HepG2 (cell line): ENCODE data around the gene MYCBP2. TPM values are rescaled to one million over a fixed set of nuclear protein-coding genes. Genes with fewer than 3 reads are reported as not detected.

ENCODE experiments used
- ATAC-seq: fragments of 200-7000 bp; cut with Tn5 transposase; 3 replicates; pipeline ENCODE4 v1.9.1; 2020; ENCODE audit warnings: mild to moderate bottlenecking, moderate library complexity
- BruUV-seq: library from RNA; stranded (reverse); fragments of 400-500 nt; replicated peaks from 2 replicates; lab custom pipeline; 2021; lab: Mats Ljungman, UMichigan
- CTCF ChIA-PET: fragments of 300-600 bp; formaldehyde crosslinking; extraction: SDS; loops from one replicate; lab custom pipeline; 2021; ENCODE audit warnings: low total read pairs, inconsistent platforms, low intra/inter-chr PET ratio; lab: Yijun Ruan, JAX
- POLR2A ChIA-PET: fragments of 350-600 bp; sonication (Branson Sonifier 250); formaldehyde crosslinking; loops from one replicate; lab custom pipeline; 2020; ENCODE audit warnings: antibody characterized with exemption, inconsistent platforms; lab: Yijun Ruan, JAX
- DNase-seq: peaks from one replicate; pipeline ENCODE4 v3.0.0-alpha.2; 2015; ENCODE audit warnings: low spot score
- FAIRE-seq: peaks from 3 replicates; lab custom pipeline; 2011; peaks lifted over from hg19 to GRCh38; lab: Jason Lieb, UNC
- H2AFZ ChIP-seq: one replicate; pipeline ENCODE4 v1.6.1; 2011; ENCODE audit warnings: low read length, inconsistent platforms
- H3K27ac ChIP-seq: fragments of 300-600 bp; 3 replicates; pipeline ENCODE4 v1.8.0; 2011; ENCODE audit warnings: mixed run types, mild to moderate bottlenecking, mixed read lengths, low read length, inconsistent platforms; ENCODE audit not compliant: insufficient read depth; ENCODE audit errors: extremely low read length
- H3K27me3 ChIP-seq, 2 experiments: fragments of 200-600 bp in 1 of 2; 2 replicates in 1 of 2; 3 replicates in 1 of 2; pipeline versions ENCODE4 v1.6.0 to v1.8.0; 2011; ENCODE audit warnings: low read length in 2 of 2, mild to moderate bottlenecking in 2 of 2, moderate library complexity in 2 of 2, inconsistent platforms in 1 of 2; ENCODE audit not compliant: insufficient read depth in 2 of 2, control insufficient read depth in 1 of 2
- H3K36me3 ChIP-seq, 2 experiments: fragments of 200-600 bp in 1 of 2; replicated peaks in 1 of 2; 2 replicates in 1 of 2; 3 replicates in 1 of 2; pipeline versions ENCODE4 v1.5.1 to v1.8.0; 2011; ENCODE audit warnings: low read length in 2 of 2, inconsistent platforms in 1 of 2; ENCODE audit not compliant: insufficient read depth in 2 of 2, control insufficient read depth in 1 of 2
- H3K4me1 ChIP-seq: 2 replicates; pipeline ENCODE4 v1.5.1; 2012; ENCODE audit warnings: low read length, inconsistent platforms; ENCODE audit not compliant: insufficient read depth
- H3K4me2 ChIP-seq: 2 replicates; pipeline ENCODE4 v1.6.0; 2011; ENCODE audit warnings: low read depth, low read length, inconsistent platforms
- H3K4me3 ChIP-seq, 3 experiments: fragments of 200-600 bp in 1 of 3; sonication (generic), shearing (Covaris generic) in 1 of 3; replicated peaks in 1 of 3; 2 replicates each; pipeline ENCODE4 v1.5.1; 2011 to 2016; ENCODE audit warnings: low read length in 3 of 3, inconsistent platforms in 2 of 3, low read depth in 2 of 3, mild to moderate bottlenecking in 2 of 3, control low read depth in 1 of 3, mixed read lengths in 1 of 3; ENCODE audit not compliant: insufficient read depth in 1 of 3
- H3K79me2 ChIP-seq: one replicate; pipeline ENCODE4 v1.6.1; 2011; ENCODE audit warnings: low read length, inconsistent platforms; ENCODE audit not compliant: insufficient read depth
- H3K9ac ChIP-seq: 2 replicates; pipeline ENCODE4 v1.6.0; 2011; ENCODE audit warnings: mild to moderate bottlenecking, low read depth, low read length, inconsistent platforms; ENCODE audit not compliant: insufficient read depth
- H3K9me3 ChIP-seq: 2 replicates; pipeline ENCODE4 v1.5.1; 2012; ENCODE audit warnings: mild to moderate bottlenecking, low read length
- H4K20me1 ChIP-seq: 2 replicates; pipeline ENCODE4 v1.6.0; 2011; ENCODE audit warnings: inconsistent platforms, mild to moderate bottlenecking, low read length, moderate library complexity; ENCODE audit not compliant: insufficient read depth
- CHCHD3 ChIP-seq: sonication (generic); formaldehyde crosslinking; IDR thresholded peaks from 2 replicates; pipeline ENCODE4 v1.8.0; 2022; ENCODE audit warnings: mild to moderate bottlenecking, missing genetic modification reagents, moderate library complexity
- NFRKB ChIP-seq: fragments of 450-650 bp; IDR thresholded peaks from 2 replicates; pipeline ENCODE4 v1.6.1; 2017
- RNF2 ChIP-seq: fragments of 450-650 bp; conservative IDR thresholded peaks from 2 replicates; pipeline ENCODE4 v1.6.1; 2016; ENCODE audit warnings: low read depth
- SMAD1 ChIP-seq: sonication (generic); formaldehyde crosslinking; IDR thresholded peaks from 2 replicates; pipeline ENCODE4 v1.4.0; 2020; ENCODE audit warnings: missing genetic modification reagents, low read depth, mild to moderate bottlenecking, borderline replicate concordance
- TBX2 ChIP-seq: sonication (generic); formaldehyde crosslinking; IDR thresholded peaks from 2 replicates; pipeline ENCODE4 v1.5.0; 2020; ENCODE audit warnings: missing genetic modification reagents, mild to moderate bottlenecking, borderline replicate concordance
- ZNF207 ChIP-seq: fragments of 450-650 bp; IDR thresholded peaks from 2 replicates; pipeline ENCODE4 v1.6.1; 2016; ENCODE audit warnings: antibody characterized with exemption, borderline replicate concordance
- ZNF260 ChIP-seq: sonication (generic); formaldehyde crosslinking; IDR thresholded peaks from 2 replicates; pipeline ENCODE4 v1.4.0; 2020; ENCODE audit warnings: missing genetic modification reagents, low read depth, mild to moderate bottlenecking, borderline replicate concordance
- ZNF329 ChIP-seq: sonication (generic); formaldehyde crosslinking; IDR thresholded peaks from 2 replicates; pipeline ENCODE4 v1.9.0; 2021; ENCODE audit warnings: low read depth, mild to moderate bottlenecking, missing genetic modification reagents
- ZNF577 ChIP-seq: sonication (generic); formaldehyde crosslinking; IDR thresholded peaks from 2 replicates; pipeline ENCODE4 v1.4.0; 2020; ENCODE audit warnings: mild to moderate bottlenecking, low read depth, missing genetic modification reagents, borderline replicate concordance
- whole genome bisulfite sequencing: methylation state at CpG from one replicate; pipeline ENCODE4 v1.1.6; 2017; ENCODE audit warnings: low lambda C conversion rate; 5-methylcytosine and 5-hydroxymethylcytosine counted together
- in situ Hi-C: cut with HindIII; loops from 2 replicates; pipeline ENCODE4 v1.10.0; 2017; ENCODE audit warnings: low pct_unique_long_range_greater_than_20kb; ENCODE audit not compliant: extremely low pct_ligation_motif_present
- intact Hi-C: fragments of 100-400 bp; cut with micrococcal nuclease; formaldehyde crosslinking; loops from one replicate; pipeline ENCODE4 v1.10.0; 2022; ENCODE audit not compliant: unreplicated experiment
- polyA plus RNA-seq, 8 experiments: library from polyadenylated mRNA; depleted of rRNA in 3 of 8; stranded (reverse) in 7 of 8; unstranded in 1 of 8; fragments of >200 nt; fragmentation: Illumina TruSeq in 4 of 8; extraction: Trizol in 4 of 8; gene quantifications; 2 replicates each; pipeline versions ENCODE4 v1.2.1 to v1.2.3, GENCODE V29; 2011 to 2016; ENCODE audit warnings: low read depth in 4 of 8, missing spikeins in 1 of 8, mixed read lengths in 1 of 8; ENCODE audit not compliant: insufficient read depth in 1 of 8
- total RNA-seq, 5 experiments: library from RNA; depleted of rRNA; stranded (reverse); fragments of >200 nt; fragmentation: Illumina TruSeq; extraction: Trizol; gene quantifications; 2 replicates each; pipeline ENCODE4 v1.2.3, GENCODE V29; 2016; ENCODE audit warnings: low read depth in 1 of 5
- TF ChIP-seq, protein P1 (sequence below): IDR thresholded peaks from 2 replicates; pipeline ENCODE4 v1.6.1; 2012; ENCODE audit warnings: inconsistent platforms
- TF ChIP-seq, protein P2 (sequence below): sonication (generic); formaldehyde crosslinking; IDR thresholded peaks from 2 replicates; pipeline ENCODE4 v1.4.0; 2020; ENCODE audit warnings: missing genetic modification reagents; ENCODE audit errors: not compliant biosample characterization

The MYCBP2 gene
- total and polyA plus RNA-seq, 2 of the 13 experiments (the other 11 are each of a cell fraction or from before 2014, with no cell fraction given), result 16.3 to 35.3 TPM

DNA sequence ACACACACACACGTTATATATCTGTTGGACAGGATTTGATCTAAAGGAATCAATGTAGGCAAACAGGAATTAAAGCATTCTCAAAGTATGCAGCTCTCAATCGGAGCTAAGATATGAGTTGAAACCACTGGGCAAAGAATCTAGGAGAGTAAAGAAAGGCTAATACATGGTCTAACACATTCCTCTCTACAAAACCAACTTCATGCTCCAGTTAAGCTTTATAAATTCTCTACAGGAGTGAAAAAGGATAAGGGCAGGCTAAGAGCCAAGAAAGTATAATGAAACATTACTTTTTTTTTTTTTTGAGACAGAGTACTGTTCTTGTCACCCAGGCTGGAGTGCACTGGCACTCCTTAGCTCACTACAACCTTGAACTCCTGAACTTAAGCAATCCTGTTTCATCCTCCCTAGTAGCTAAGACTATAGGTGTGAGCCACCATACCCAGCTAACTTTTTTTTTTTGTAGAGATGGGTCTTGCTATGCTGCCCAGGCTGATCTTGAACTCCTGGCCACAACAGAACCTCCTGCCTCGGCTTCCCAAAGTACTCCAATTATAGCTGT is 310.6 kb downstream of the MYCBP2 start:
- Histone ChIP-seq H3K9me3 (no peaks in the 10 kb centered on the region), H2AFZ (no peak overlapping the region), H3K4me1 (peaks cover 15% of the 10 kb centered on the region), H3K4me3 (no peak overlapping the region), H4K20me1 (no peaks in the 10 kb centered on the region; the same call in 1 of the 2 replicates), H3K4me2 (no peak overlapping the region), H3K27me3 (no peaks in the 10 kb centered on the region), H3K36me3 (peaks cover 7 to 68% of the 10 kb centered on the region in 2 experiments), H3K27ac (no peak overlapping the region), H3K79me2 (peaks cover 24% of the 10 kb centered on the region), H3K9ac (no peak overlapping the region)
- ChIA-PET CTCF (no interaction called here), POLR2A (no interaction called here)
- WGBS, result 97% methylated on average over 3 of the region's 3 CpGs
- no TSS peak for BruUV-seq
- ATAC-seq (no peak), DNase-seq (no peak), FAIRE-seq (no peak)
- no peak for TF ChIP-seq SMAD1
- TF ChIP-seq ZNF207, result no peak
- no peak for TF ChIP-seq ZNF577
- no peak for TF ChIP-seq NFRKB
- no peak for TF ChIP-seq TBX2
- in situ Hi-C loops, result no loop called here
- intact Hi-C loops, result no loop called here

DNA sequence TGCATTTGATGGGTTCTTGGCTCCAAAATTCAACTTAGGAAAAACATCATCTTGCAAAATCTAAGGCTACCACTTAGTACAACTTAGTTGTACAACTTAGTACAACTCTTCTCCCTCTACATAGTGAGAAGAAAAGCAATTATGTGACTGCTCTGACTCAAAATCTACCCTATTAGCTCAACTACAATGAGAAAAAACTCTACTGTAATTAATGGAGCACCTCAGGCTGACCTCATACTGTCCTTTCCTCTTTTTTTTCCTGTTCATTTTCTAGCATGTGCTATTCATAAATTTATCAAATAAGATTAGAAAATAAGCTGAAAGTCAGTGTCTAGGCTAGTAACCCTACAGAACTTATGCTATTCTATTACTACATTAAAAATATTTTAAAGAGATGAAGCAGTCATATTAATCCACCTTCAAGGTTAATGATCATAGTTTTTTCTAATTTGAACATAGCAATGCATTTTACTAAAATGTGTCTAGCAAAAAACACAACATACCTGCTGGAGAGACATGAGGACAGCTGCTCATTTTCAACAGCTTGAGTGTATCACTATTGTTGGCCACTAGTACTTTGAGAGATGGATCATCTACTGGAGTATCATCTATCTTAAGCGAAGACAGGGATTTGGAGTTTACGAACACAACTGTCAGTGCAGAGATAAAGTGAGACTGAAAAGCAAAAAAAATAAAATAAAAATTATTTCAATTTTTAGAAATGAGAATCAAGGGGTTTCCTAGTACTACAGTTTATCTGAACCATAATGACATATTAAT is 311.8 kb downstream of the MYCBP2 start:
- Histone ChIP-seq H3K4me2 (no peak overlapping the region), H3K9ac (no peak overlapping the region), H4K20me1 (no peaks in the 10 kb centered on the region; the same call in 1 of the 2 replicates), H3K36me3 (peaks cover 12 to 69% of the 10 kb centered on the region in 2 experiments), H2AFZ (no peak overlapping the region), H3K79me2 (peaks cover 13% of the 10 kb centered on the region), H3K27ac (no peak overlapping the region), H3K27me3 (no peaks in the 10 kb centered on the region), H3K9me3 (no peaks in the 10 kb centered on the region), H3K4me1 (peaks cover 7% of the 10 kb centered on the region), H3K4me3 (no peak overlapping the region)
- no TSS peak for BruUV-seq
- WGBS, result 97% methylated on average over 2 of the region's 2 CpGs
- intact Hi-C loops, result no loop called here
- in situ Hi-C loops, result no loop called here
- CTCF ChIA-PET, result no interaction called here
- TF ChIP-seq, protein P1, sequence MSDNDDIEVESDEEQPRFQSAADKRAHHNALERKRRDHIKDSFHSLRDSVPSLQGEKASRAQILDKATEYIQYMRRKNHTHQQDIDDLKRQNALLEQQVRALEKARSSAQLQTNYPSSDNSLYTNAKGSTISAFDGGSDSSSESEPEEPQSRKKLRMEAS, result no peak
- TF ChIP-seq ZNF329 (CRISPR knock-in tag), result no peak
- TF ChIP-seq ZNF260 (CRISPR knock-in tag), result no peak
- TF ChIP-seq RNF2, result no peak
- no peak for TF ChIP-seq CHCHD3 (CRISPR knock-in tag)
- TF ChIP-seq, protein P2, sequence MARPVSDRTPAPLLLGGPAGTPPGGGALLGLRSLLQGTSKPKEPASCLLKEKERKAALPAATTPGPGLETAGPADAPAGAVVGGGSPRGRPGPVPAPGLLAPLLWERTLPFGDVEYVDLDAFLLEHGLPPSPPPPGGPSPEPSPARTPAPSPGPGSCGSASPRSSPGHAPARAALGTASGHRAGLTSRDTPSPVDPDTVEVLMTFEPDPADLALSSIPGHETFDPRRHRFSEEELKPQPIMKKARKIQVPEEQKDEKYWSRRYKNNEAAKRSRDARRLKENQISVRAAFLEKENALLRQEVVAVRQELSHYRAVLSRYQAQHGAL (CRISPR knock-in tag), result no peak
- DNase-seq (no peak), FAIRE-seq (no peak), ATAC-seq (no peak)
- POLR2A ChIA-PET, result interaction anchor here (1.1 kb wide), 1 partner anchor 11 kb away, joined by 4 read pairs; the partner anchor contains the start of gene FBXL3
